GM12878 (cell line): ENCODE results near the gene NDEL1. TPM values are rescaled to one million over a fixed set of nuclear protein-coding genes. Genes with fewer than 3 reads are reported as not detected.

Source experiments
- ATAC-seq: fragments of 200-7000 bp; cut with Tn5 transposase; 3 replicates; pipeline ENCODE4 v1.9.1; 2020; ENCODE audit warnings: mild to moderate bottlenecking, moderate library complexity
- BruUV-seq: library from RNA; stranded (reverse); fragments of 400-500 nt; replicated peaks from 2 replicates; lab custom pipeline; 2021; lab: Mats Ljungman, UMichigan
- CTCF ChIA-PET: fragments of 300-600 bp; sonication (Branson Sonifier 250); formaldehyde crosslinking; extraction: SDS; loops from one replicate; lab custom pipeline; 2021; ENCODE audit warnings: inconsistent platforms; lab: Yijun Ruan, JAX
- POLR2A ChIA-PET: fragments of 350-600 bp; formaldehyde crosslinking; extraction: SDS; loops from one replicate; lab custom pipeline; 2021; ENCODE audit warnings: inconsistent platforms; lab: Charles Lee
- RAD21 ChIA-PET: fragments of 300-600 bp; sonication (Branson Sonifier 250); formaldehyde crosslinking; loops from one replicate; lab custom pipeline; 2023; ENCODE audit warnings: antibody characterized with exemption; ENCODE audit not compliant: unreplicated experiment; lab: Charles Lee
- SMC1A ChIA-PET: fragments of 300-600 bp; sonication (Branson Sonifier 250); formaldehyde crosslinking; loops from one replicate; lab custom pipeline; 2023; ENCODE audit not compliant: unreplicated experiment, uncharacterized antibody; lab: Charles Lee
- DNase-seq: peaks from one replicate; pipeline ENCODE4 v3.0.0-alpha.2; 2011; ENCODE audit warnings: low read depth, low spot score
- FAIRE-seq: peaks from 3 replicates; lab custom pipeline; 2011; peaks lifted over from hg19 to GRCh38; lab: Jason Lieb, UNC
- H2AFZ ChIP-seq: 2 replicates; pipeline ENCODE4 v1.6.0; 2011; ENCODE audit warnings: low read depth, low read length, control low read depth; ENCODE audit not compliant: control insufficient read depth
- H3K27ac ChIP-seq: 2 replicates; pipeline ENCODE4 v1.5.1; 2011; ENCODE audit warnings: control low read depth; ENCODE audit not compliant: control insufficient read depth, insufficient read depth
- H3K27me3 ChIP-seq, 2 experiments: replicated peaks in 1 of 2; 2 replicates each; pipeline versions ENCODE4 v1.6.0 to v1.6.1; 2011; ENCODE audit warnings: low read length in 1 of 2; ENCODE audit not compliant: control insufficient read depth in 2 of 2, insufficient read depth in 2 of 2
- H3K36me3 ChIP-seq, 2 experiments: 2 replicates each; pipeline ENCODE4 v1.5.1; 2011; ENCODE audit warnings: low read length in 1 of 2; ENCODE audit not compliant: control insufficient read depth in 2 of 2, insufficient read depth in 2 of 2
- H3K4me1 ChIP-seq: 2 replicates; pipeline ENCODE4 v1.6.1; 2011; ENCODE audit warnings: mild to moderate bottlenecking, low read length, moderate library complexity, mixed read lengths; ENCODE audit not compliant: control insufficient read depth, insufficient read depth
- H3K4me2 ChIP-seq: 2 replicates; pipeline ENCODE4 v1.6.0; 2011; ENCODE audit warnings: control low read depth; ENCODE audit not compliant: control insufficient read depth, insufficient read depth
- H3K4me3 ChIP-seq: fragments of 200-600 bp; sonication (generic); 2 replicates; pipeline ENCODE4 v1.5.1; 2016
- H3K79me2 ChIP-seq: 2 replicates; pipeline ENCODE4 v1.6.0; 2011; ENCODE audit warnings: low read length; ENCODE audit not compliant: control insufficient read depth, insufficient read depth
- H3K9ac ChIP-seq: 2 replicates; pipeline ENCODE4 v1.8.0; 2011; ENCODE audit warnings: low read length, control low read depth, mixed read lengths; ENCODE audit not compliant: control insufficient read depth, insufficient read depth
- H3K9me3 ChIP-seq: replicated peaks from 3 replicates; pipeline ENCODE4 v1.5.1; 2011; ENCODE audit warnings: mild to moderate bottlenecking, low read length; ENCODE audit not compliant: control insufficient read depth, insufficient read depth
- H4K20me1 ChIP-seq: 2 replicates; pipeline ENCODE4 v1.6.0; 2011; ENCODE audit not compliant: control insufficient read depth, insufficient read depth
- BCL11A ChIP-seq: IDR thresholded peaks from 2 replicates; pipeline ENCODE4 v1.6.1; 2011; ENCODE audit warnings: low read depth, low read length
- EED ChIP-seq: sonication (generic); IDR thresholded peaks from 2 replicates; pipeline ENCODE4 v1.6.1; 2016; ENCODE audit warnings: antibody characterized with exemption, low read depth
- GATAD2B ChIP-seq: fragments of 450-650 bp; conservative IDR thresholded peaks from 2 replicates; pipeline ENCODE4 v1.6.1; 2017; ENCODE audit warnings: low read depth, mild to moderate bottlenecking, moderate library complexity
- MEF2A ChIP-seq: IDR thresholded peaks from 2 replicates; pipeline ENCODE4 v1.6.1; 2011; ENCODE audit warnings: low read depth, mild to moderate bottlenecking, low read length, moderate library complexity; ENCODE audit not compliant: insufficient read depth
- MTA2 ChIP-seq: fragments of 450-650 bp; IDR thresholded peaks from 2 replicates; pipeline ENCODE4 v1.6.1; 2016; ENCODE audit warnings: low read depth, mild to moderate bottlenecking, moderate library complexity
- MYB ChIP-seq: fragments of 150-350 bp; IDR thresholded peaks from 2 replicates; pipeline ENCODE4 v1.6.1; 2014; ENCODE audit warnings: mild to moderate bottlenecking, low read depth, low read length, borderline replicate concordance
- NR2F1 ChIP-seq: fragments of 450-650 bp; conservative IDR thresholded peaks from 2 replicates; pipeline ENCODE4 v1.6.1; 2017; ENCODE audit warnings: mild to moderate bottlenecking
- POLR2A ChIP-seq: IDR thresholded peaks from 2 replicates; pipeline ENCODE4 v1.6.1; 2011; ENCODE audit warnings: low read depth, mild to moderate bottlenecking, low read length
- POLR2AphosphoS2 ChIP-seq: IDR thresholded peaks from 2 replicates; pipeline ENCODE4 v1.6.1; 2011; ENCODE audit warnings: low read depth, mild to moderate bottlenecking, low read length, improper control_type of control experiment, moderate library complexity
- RB1 ChIP-seq: fragments of 450-650 bp; formaldehyde crosslinking; IDR thresholded peaks from 2 replicates; pipeline ENCODE4 v1.6.1; 2017; ENCODE audit warnings: mild to moderate bottlenecking, borderline replicate concordance
- RCOR1 ChIP-seq: conservative IDR thresholded peaks from 2 replicates; pipeline ENCODE4 v1.6.1; 2012; ENCODE audit warnings: low read depth, low read length, improper control_type of control experiment
- RUNX3 ChIP-seq: IDR thresholded peaks from 2 replicates; pipeline ENCODE4 v1.6.1; 2012; ENCODE audit warnings: low read length, inconsistent platforms
- ZNF24 ChIP-seq: fragments of 450-650 bp; IDR thresholded peaks from 2 replicates; pipeline ENCODE4 v1.6.1; 2017; ENCODE audit warnings: antibody characterized with exemption, mild to moderate bottlenecking
- ZNF384 ChIP-seq: IDR thresholded peaks from 2 replicates; pipeline ENCODE4 v1.6.1; 2012; ENCODE audit warnings: low read depth, mild to moderate bottlenecking, low read length, improper control_type of control experiment, borderline replicate concordance
- WGBS: methylation state at CpG from one replicate; pipeline ENCODE4 v1.1.6; 2016; ENCODE audit warnings: low lambda C conversion rate; ENCODE audit not compliant: insufficient replicate concordance, insufficient coverage; ENCODE audit errors: missing lambda C conversion rate; 5-methylcytosine and 5-hydroxymethylcytosine counted together
- in situ Hi-C: fragments of 300-500 bp; cut with MboI; formaldehyde crosslinking; loops from 9 replicates; pipeline ENCODE4 v1.14.3; 2018; ENCODE audit warnings: mixed read lengths
- intact Hi-C: fragments of 100-400 bp; cut with micrococcal nuclease; formaldehyde crosslinking; loops from one replicate; pipeline ENCODE4 v1.14.2; 2022; ENCODE audit not compliant: unreplicated experiment
- polyA plus RNA-seq, 11 experiments: library from polyadenylated mRNA; depleted of rRNA in 4 of 11; unstranded in 6 of 11; stranded (reverse) in 5 of 11; fragments of >200 nt; fragmentation: Nextera tagmentation in 4 of 11; fragmentation: Illumina TruSeq in 1 of 11; extraction: Ambion mirVana in 4 of 11; extraction: Trizol in 1 of 11; gene quantifications; 1 replicate in 1 of 11; 2 replicates in 10 of 11; pipeline versions ENCODE4 v1.2.1 to v1.2.3, GENCODE V29; 2011 to 2016; ENCODE audit warnings: inconsistent platforms in 2 of 11, missing spikeins in 2 of 11, low read depth in 1 of 11
- total RNA-seq, 4 experiments: library from RNA; depleted of rRNA in 3 of 4; stranded (reverse); fragments of >200 nt in 3 of 4; fragmentation: Illumina TruSeq in 1 of 4; extraction: Trizol in 1 of 4; gene quantifications; 2 replicates each; pipeline versions ENCODE4 v1.2.1 to v1.2.3, GENCODE V29; 2013 to 2021
- TF ChIP-seq, protein P1 (sequence below): fragments of 450-650 bp; IDR thresholded peaks from 2 replicates; pipeline ENCODE4 v1.6.1; 2017; ENCODE audit warnings: borderline replicate concordance

NDEL1 gene
- total and polyA plus RNA-seq, 10 of the 15 experiments (the other 5 are each of a cell fraction or from before 2014, with no cell fraction given), result 0.72 to 41.5 (median 29.9) TPM

DNA sequence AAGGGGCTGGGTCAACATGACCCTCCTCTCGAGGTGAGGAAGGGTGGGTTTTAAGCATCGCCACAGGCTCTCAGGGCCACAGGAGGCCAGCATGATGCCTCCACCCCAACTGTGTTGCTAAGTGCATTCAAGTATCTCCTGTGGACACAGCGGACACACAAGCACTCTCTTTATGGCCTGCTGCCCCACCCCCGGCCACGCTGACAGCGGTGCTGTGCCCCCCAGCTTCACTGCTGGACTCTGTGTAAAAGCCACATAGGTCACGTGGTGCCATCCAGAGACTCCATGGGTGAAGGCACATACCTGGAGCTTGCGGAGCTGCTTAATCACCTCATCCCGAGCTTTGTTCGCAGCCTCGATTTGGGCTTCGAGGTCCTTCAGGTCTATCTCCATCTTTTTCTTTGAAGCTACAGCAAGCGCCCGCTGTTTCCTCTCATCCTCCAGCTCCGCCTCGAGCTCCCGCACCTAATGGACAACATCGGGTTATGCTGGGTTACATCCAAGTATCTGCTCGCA, 51.5 kb downstream of the NDEL1 start (continued):
- TF ChIP-seq, protein P1, sequence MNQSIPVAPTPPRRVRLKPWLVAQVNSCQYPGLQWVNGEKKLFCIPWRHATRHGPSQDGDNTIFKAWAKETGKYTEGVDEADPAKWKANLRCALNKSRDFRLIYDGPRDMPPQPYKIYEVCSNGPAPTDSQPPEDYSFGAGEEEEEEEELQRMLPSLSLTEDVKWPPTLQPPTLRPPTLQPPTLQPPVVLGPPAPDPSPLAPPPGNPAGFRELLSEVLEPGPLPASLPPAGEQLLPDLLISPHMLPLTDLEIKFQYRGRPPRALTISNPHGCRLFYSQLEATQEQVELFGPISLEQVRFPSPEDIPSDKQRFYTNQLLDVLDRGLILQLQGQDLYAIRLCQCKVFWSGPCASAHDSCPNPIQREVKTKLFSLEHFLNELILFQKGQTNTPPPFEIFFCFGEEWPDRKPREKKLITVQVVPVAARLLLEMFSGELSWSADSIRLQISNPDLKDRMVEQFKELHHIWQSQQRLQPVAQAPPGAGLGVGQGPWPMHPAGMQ, result no peak

DNA sequence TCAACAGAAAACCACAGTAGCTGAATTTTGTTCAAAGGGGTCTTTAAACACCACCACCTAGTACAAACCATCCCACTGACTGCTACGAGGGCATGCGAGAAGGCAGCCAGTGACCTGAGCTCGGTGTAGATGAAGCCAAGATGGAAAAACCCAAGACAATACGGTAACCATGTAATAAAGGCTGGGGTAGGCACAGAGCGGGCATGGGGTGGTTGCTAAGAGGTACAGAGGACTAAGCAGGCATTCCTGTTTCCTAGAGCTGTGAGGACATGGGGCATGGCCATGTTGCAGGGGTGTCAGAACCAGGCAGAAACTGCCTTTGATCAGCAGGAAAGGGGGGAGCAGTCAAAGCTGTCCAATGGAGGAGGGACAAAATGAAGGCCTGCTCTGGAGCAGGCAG, 52.1 kb downstream of the NDEL1 start:
- BruUV-seq, result no TSS peak
- Histone ChIP-seq H4K20me1 (no peaks in the 10 kb centered on the region), H3K27ac (no peak overlapping the region), H3K27me3 (no peaks in the 10 kb centered on the region), H3K9me3 (peaks cover 2% of the 10 kb centered on the region; the same call in 1 of the 3 replicates), H3K4me3 (no peak overlapping the region), H3K4me1 (no peaks in the 10 kb centered on the region), H3K79me2 (no peaks in the 10 kb centered on the region), H3K9ac (no peak overlapping the region), H3K4me2 (no peak overlapping the region), H2AFZ (no peak overlapping the region), H3K36me3 (0 out of 4 replicates have a peak, but pooled peaks cover 0 to 3% of the 10 kb centered on the region in 2 experiments)
- intact Hi-C loops, result no loop called here
- in situ Hi-C loops, result no loop called here
- ChIA-PET CTCF (no interaction called here), RAD21 (no interaction called here), POLR2A (interaction anchor here (1.1 kb wide), 1 partner anchor 11 kb away, joined by 3 read pairs; no protein-coding TSS in a partner anchor), SMC1A (interaction anchor here (0.6 to 0.9 kb wide), 2 partner anchors 49 to 232 kb away, joined by 3 read pairs; no protein-coding TSS in a partner anchor)
- no peak for ATAC-seq
- no peak for DNase-seq
- TF ChIP-seq RCOR1, result no peak
- TF ChIP-seq, protein P1, result no peak
- TF ChIP-seq NR2F1, result no peak
- TF ChIP-seq MYB, result no peak
- no peak for TF ChIP-seq RUNX3
- TF ChIP-seq POLR2A, result no peak
- no peak for TF ChIP-seq EED
- TF ChIP-seq ZNF384, result no peak
- no peak for TF ChIP-seq BCL11A
- TF ChIP-seq ZNF24, result no peak
- no peak for TF ChIP-seq POLR2AphosphoS2
- no peak for TF ChIP-seq MEF2A
- no peak for TF ChIP-seq GATAD2B
- no peak for TF ChIP-seq MTA2
- TF ChIP-seq RB1, result no peak
- WGBS, result 98% methylated on average over 5 of the region's 5 CpGs
- no peak for FAIRE-seq
